BE2C (cell line): Measurements from ENCODE around the gene ZRANB1.

ENCODE experiments used
- DNase-seq: peaks from one replicate; pipeline ENCODE4 v3.0.0-alpha.2; 2020
- H3K27me3 ChIP-seq: fragments of 250-450 bp; sonication (Bioruptor Pico); 2 replicates; pipeline ENCODE4 v1.5.1; 2020; ENCODE audit warnings: mild to moderate bottlenecking
- H3K36me3 ChIP-seq: fragments of 250-450 bp; sonication (Bioruptor Pico); 2 replicates; pipeline ENCODE4 v1.5.1; 2020; ENCODE audit warnings: mild to moderate bottlenecking
- H3K4me1 ChIP-seq: fragments of 250-450 bp; sonication (Bioruptor Pico); 2 replicates; pipeline ENCODE4 v1.5.1; 2020
- H3K4me3 ChIP-seq: 2 replicates; pipeline ENCODE4 v1.5.1; 2011; ENCODE audit warnings: low read depth, low read length
- H3K9me3 ChIP-seq: fragments of 250-450 bp; sonication (Bioruptor Pico); 2 replicates; pipeline ENCODE4 v1.5.1; 2020
- TF ChIP-seq, protein P1 (sequence below): IDR thresholded peaks from 2 replicates; pipeline ENCODE4 v1.5.1; 2012; ENCODE audit warnings: mild to moderate bottlenecking, low read depth, low read length

The ZRANB1 gene

DNA sequence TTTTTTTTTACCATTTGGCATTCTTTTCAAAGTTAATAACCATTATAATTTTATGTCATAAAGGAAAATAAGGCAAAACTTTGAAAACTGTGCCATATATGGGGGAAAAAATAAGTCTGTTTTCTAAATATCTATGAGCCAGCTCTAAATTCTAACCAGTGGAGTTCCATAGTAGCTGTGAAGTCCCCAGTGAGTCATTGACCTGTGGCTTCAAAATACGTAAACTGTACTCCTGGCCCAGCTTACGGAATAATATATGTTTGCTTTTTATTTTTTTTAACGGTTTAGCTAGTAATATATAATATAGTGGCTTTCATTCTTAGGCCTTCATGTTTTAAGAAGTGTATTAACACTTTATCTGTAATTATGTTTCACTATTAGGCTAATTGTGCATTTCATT is 20.5 kb downstream of the ZRANB1 start:
- DNase-seq = no peak
- H3K4me3 ChIP-seq = no peak overlapping the region
- H3K9me3 ChIP-seq = no peaks in the 10 kb centered on the region
- peaks cover 8% of the 10 kb centered on the region; the same call in 1 of the 2 replicates for H3K36me3 ChIP-seq
- TF ChIP-seq, protein P1, sequence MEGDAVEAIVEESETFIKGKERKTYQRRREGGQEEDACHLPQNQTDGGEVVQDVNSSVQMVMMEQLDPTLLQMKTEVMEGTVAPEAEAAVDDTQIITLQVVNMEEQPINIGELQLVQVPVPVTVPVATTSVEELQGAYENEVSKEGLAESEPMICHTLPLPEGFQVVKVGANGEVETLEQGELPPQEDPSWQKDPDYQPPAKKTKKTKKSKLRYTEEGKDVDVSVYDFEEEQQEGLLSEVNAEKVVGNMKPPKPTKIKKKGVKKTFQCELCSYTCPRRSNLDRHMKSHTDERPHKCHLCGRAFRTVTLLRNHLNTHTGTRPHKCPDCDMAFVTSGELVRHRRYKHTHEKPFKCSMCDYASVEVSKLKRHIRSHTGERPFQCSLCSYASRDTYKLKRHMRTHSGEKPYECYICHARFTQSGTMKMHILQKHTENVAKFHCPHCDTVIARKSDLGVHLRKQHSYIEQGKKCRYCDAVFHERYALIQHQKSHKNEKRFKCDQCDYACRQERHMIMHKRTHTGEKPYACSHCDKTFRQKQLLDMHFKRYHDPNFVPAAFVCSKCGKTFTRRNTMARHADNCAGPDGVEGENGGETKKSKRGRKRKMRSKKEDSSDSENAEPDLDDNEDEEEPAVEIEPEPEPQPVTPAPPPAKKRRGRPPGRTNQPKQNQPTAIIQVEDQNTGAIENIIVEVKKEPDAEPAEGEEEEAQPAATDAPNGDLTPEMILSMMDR = no peak
- no peaks in the 10 kb centered on the region for H3K27me3 ChIP-seq
- no peaks in the 10 kb centered on the region for H3K4me1 ChIP-seq

DNA sequence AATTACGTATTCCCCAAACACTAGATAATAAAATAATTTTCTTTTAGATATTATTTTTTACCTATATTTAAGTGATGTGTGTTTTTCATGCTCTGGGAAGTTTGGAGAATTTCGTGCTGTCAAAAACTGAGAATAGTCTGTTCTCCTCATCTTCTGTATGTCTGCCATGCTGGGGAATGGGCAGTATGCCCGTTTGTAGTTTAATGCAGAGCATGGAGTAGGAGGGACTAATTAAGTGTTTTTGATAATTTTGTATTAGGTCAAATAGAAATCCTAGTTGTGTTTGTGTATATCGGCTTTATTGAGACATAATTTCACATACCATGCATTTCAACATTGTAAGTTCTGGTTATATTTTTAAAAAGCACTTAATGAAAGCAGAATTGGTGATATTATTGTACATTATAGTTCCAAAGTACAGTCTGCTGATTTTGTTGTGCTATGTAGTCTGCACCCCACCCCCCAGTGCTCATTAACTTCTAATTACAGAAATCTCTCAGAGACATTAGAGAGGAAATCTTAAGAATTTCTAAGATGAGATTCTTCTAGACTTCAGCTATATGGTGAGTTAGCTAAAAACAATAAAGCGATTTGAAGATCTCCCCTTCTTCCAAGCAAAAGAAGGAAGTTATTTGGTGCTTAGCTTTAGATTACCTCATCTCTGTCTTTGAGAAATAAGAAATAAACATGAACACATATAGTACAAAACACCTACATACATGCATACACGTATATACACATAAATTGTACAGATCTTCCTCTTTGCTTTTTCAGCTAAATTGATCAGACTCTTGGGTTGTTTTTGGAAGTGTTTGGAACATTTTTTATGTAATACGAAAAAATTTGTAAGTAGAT is 22.2 kb downstream of the ZRANB1 start:
- Histone ChIP-seq H3K36me3 (peaks cover 8% of the 10 kb centered on the region), H3K4me3 (no peak overlapping the region), H3K4me1 (no peaks in the 10 kb centered on the region), H3K9me3 (no peaks in the 10 kb centered on the region), H3K27me3 (no peaks in the 10 kb centered on the region)
- no peak for DNase-seq
- TF ChIP-seq, protein P1 = no peak

DNA sequence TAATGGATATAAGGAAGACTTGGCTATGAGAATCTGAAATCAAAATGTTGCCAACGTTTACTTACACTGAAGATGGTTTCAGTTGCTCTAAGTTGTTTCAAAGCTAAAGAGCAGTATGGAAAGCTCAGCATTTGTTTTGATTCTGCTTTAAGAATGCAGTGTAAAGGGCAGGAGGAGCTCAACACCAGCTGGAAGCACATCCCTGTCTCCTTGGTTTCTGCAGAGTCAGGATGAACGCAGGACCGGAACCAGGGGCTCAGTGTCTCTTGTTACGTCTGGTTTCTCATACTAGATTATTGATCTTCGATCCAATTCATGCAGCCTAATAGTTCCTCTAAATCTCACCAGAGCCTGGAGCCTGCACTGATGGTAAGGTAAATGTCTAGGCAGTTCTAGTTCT is 24.1 kb downstream of the ZRANB1 start:
- H3K4me1 ChIP-seq = no peaks in the 10 kb centered on the region
- H3K4me3 ChIP-seq = no peak overlapping the region
- H3K9me3 ChIP-seq = no peaks in the 10 kb centered on the region
- H3K27me3 ChIP-seq = no peaks in the 10 kb centered on the region
- TF ChIP-seq, protein P1 = no peak
- H3K36me3 ChIP-seq = peaks cover 8% of the 10 kb centered on the region
- DNase-seq = no peak

DNA sequence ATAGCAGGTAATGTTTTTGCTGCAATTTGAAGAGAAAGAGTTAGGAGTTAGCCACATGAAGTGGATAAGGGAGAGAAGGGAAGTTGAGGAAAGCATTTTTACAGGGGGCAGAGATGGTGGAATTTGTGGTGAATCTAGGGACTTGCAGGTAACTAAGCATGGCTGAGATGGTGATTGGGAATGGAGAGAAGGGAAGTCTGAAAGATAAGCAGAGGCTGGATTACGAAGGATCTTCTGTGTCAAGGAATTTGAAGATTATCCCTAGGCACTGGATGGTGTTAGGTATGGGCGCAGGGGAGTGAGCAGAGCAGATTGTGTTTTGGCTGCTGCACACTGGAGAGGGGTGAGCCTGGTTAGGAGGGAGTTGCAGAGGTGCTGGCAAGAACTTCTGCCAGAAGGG is 25.3 kb downstream of the ZRANB1 start:
- peaks cover 8% of the 10 kb centered on the region for H3K36me3 ChIP-seq
- no peaks in the 10 kb centered on the region for H3K4me1 ChIP-seq
- no peak overlapping the region for H3K4me3 ChIP-seq
- H3K27me3 ChIP-seq = no peaks in the 10 kb centered on the region
- TF ChIP-seq, protein P1 = no peak
- no peak for DNase-seq
- no peaks in the 10 kb centered on the region for H3K9me3 ChIP-seq

DNA sequence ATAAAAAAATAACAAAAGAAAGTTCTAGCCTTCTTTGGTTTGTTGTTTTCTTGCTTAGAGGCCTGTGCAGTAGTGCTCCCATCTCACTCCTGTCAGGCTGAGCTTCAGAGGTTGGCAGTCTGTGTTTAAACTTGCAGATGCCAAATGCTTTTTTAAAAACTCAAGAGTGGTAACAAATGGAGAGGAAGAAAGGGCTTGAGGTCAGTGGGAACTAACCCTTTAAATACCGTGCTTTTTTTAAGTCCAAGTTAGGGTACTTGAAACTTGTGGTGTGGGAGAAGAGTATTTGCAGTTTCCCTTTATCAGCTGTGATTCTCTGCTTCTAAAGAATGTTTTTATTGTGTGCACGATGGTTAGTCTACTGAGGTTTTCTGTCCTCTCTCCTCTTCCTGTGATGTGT is 29.4 kb downstream of the ZRANB1 start:
- Histone ChIP-seq H3K36me3 (peaks cover 17% of the 10 kb centered on the region), H3K4me1 (no peaks in the 10 kb centered on the region), H3K9me3 (no peaks in the 10 kb centered on the region), H3K4me3 (no peak overlapping the region), H3K27me3 (no peaks in the 10 kb centered on the region)
- DNase-seq = no peak
- TF ChIP-seq, protein P1 = no peak

DNA sequence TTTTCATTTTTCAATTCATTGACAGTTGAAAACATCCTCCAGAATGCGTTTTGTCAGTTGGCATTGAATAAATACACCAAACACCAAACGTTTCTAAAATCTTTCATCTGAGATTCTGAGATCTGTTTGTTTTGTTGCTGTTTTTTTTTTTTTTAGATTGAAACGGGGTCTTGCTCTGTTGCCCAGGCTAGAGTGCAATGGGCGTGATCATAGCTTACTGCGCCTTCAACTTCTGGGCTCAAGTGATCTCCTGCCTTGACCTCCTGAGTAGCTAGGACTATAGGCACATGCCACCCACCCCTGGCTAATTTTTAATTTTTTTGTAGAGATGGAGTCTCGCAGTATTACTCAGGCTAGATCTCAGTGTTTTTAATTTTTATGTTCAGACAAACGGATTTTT is 30.7 kb downstream of the ZRANB1 start:
- no peaks in the 10 kb centered on the region for H3K27me3 ChIP-seq
- H3K36me3 ChIP-seq = peaks cover 9% of the 10 kb centered on the region
- DNase-seq = no peak
- no peaks in the 10 kb centered on the region for H3K4me1 ChIP-seq
- no peaks in the 10 kb centered on the region for H3K9me3 ChIP-seq
- TF ChIP-seq, protein P1 = no peak
- no peak overlapping the region for H3K4me3 ChIP-seq
